Neuronal stem cell (in vitro differentiated cells): ENCODE measurements around the gene TMEM156.

Experiments used
- DNase-seq: peaks from one replicate; pipeline ENCODE4 v3.0.0-alpha.2; 2013; ENCODE audit warnings: low spot score
- H2AFZ ChIP-seq: one replicate; pipeline ENCODE4 v1.6.1; 2013; ENCODE audit warnings: mild to moderate bottlenecking, low read length, inconsistent platforms
- H2AK5ac ChIP-seq: 2 replicates; pipeline ENCODE4 v1.6.1; 2013; ENCODE audit warnings: low read depth, mild to moderate bottlenecking, inconsistent platforms, low read length, moderate library complexity, mixed read lengths
- H2BK120ac ChIP-seq: 2 replicates; pipeline ENCODE4 v1.6.1; 2013; ENCODE audit warnings: low read depth, mild to moderate bottlenecking, inconsistent platforms, low read length, moderate library complexity, mixed read lengths
- H2BK12ac ChIP-seq: one replicate; pipeline ENCODE4 v1.6.1; 2013; ENCODE audit warnings: low read length, inconsistent platforms
- H2BK15ac ChIP-seq: 2 replicates; pipeline ENCODE4 v1.6.1; 2013; ENCODE audit warnings: mild to moderate bottlenecking, low read length, inconsistent platforms, mixed read lengths
- H2BK5ac ChIP-seq: one replicate; pipeline ENCODE4 v1.6.1; 2013; ENCODE audit warnings: inconsistent platforms, mild to moderate bottlenecking, low read length, moderate library complexity
- H3K14ac ChIP-seq: one replicate; pipeline ENCODE4 v1.6.1; 2013; ENCODE audit warnings: low read length, inconsistent platforms
- H3K18ac ChIP-seq: 2 replicates; pipeline ENCODE4 v1.6.1; 2013; ENCODE audit warnings: low read length, inconsistent platforms
- H3K23ac ChIP-seq: 2 replicates; pipeline ENCODE4 v1.6.1; 2013; ENCODE audit warnings: low read depth, mild to moderate bottlenecking, mixed read lengths, low read length, inconsistent platforms; ENCODE audit not compliant: poor library complexity
- H3K27ac ChIP-seq: replicated peaks from 3 replicates; pipeline ENCODE4 v1.5.1; 2013; ENCODE audit warnings: low read length, inconsistent platforms
- H3K27me3 ChIP-seq, 3 experiments: 2 replicates each; pipeline ENCODE4 v1.6.1; 2013; ENCODE audit warnings: low read length in 3 of 3, mild to moderate bottlenecking in 2 of 3, inconsistent platforms in 1 of 3, low read depth in 1 of 3, mixed read lengths in 1 of 3, moderate library complexity in 1 of 3; ENCODE audit not compliant: control insufficient read depth in 3 of 3, insufficient read depth in 3 of 3
- H3K36me3 ChIP-seq, 2 donors: replicated peaks in 1 of 2; 2 replicates each; pipeline ENCODE4 v1.6.1; 2013; ENCODE audit warnings: low read length in 2 of 2; ENCODE audit not compliant: control insufficient read depth in 2 of 2, insufficient read depth in 2 of 2
- H3K4ac ChIP-seq: 2 replicates; pipeline ENCODE4 v1.6.1; 2013; ENCODE audit warnings: inconsistent platforms, mild to moderate bottlenecking, low read length, moderate library complexity
- H3K4me1 ChIP-seq, 2 donors: 1 replicate in 1 of 2; 2 replicates in 1 of 2; pipeline ENCODE4 v1.6.1; 2013; ENCODE audit warnings: low read length in 2 of 2, low read depth in 1 of 2; ENCODE audit not compliant: control insufficient read depth in 2 of 2, insufficient read depth in 1 of 2
- H3K4me2 ChIP-seq: one replicate; pipeline ENCODE4 v1.6.1; 2013; ENCODE audit warnings: mild to moderate bottlenecking, low read length, inconsistent platforms; ENCODE audit not compliant: insufficient read depth, poor library complexity, severe bottlenecking
- H3K4me3 ChIP-seq, 2 donors: 2 replicates each; pipeline ENCODE4 v1.5.1; 2013; ENCODE audit warnings: low read length in 2 of 2, mild to moderate bottlenecking in 2 of 2, inconsistent platforms in 1 of 2, moderate library complexity in 1 of 2
- H3K79me1 ChIP-seq: one replicate; pipeline ENCODE4 v1.6.1; 2013; ENCODE audit warnings: low read depth, mild to moderate bottlenecking, inconsistent platforms, low read length, moderate library complexity
- H3K9ac ChIP-seq: one replicate; pipeline ENCODE4 v1.6.1; 2013; ENCODE audit warnings: mild to moderate bottlenecking, low read depth, low read length, inconsistent platforms; ENCODE audit not compliant: poor library complexity
- H3K9me3 ChIP-seq, 2 donors: replicated peaks in 1 of 2; 2 replicates each; pipeline versions ENCODE3 to v1.6.1; 2013; ENCODE audit warnings: low read length in 2 of 2, mild to moderate bottlenecking in 2 of 2, inconsistent platforms in 1 of 2, low read depth in 1 of 2, mixed read lengths in 1 of 2, moderate library complexity in 1 of 2; ENCODE audit not compliant: control insufficient read depth in 2 of 2, insufficient read depth in 1 of 2
- H4K8ac ChIP-seq: one replicate; pipeline ENCODE4 v1.6.1; 2013; ENCODE audit warnings: low read depth, mild to moderate bottlenecking, inconsistent platforms, low read length, moderate library complexity
- H4K91ac ChIP-seq: one replicate; pipeline ENCODE4 v1.6.1; 2013; ENCODE audit warnings: low read length, low read depth, mild to moderate bottlenecking, inconsistent platforms; ENCODE audit not compliant: poor library complexity
- WGBS, 2 donors: extraction: QIAGEN DNeasy Blood & Tissue Kit; methylation state at CpG; one replicate each; pipeline ENCODE4 v1.1.7; 2013; ENCODE audit warnings: missing lambda C conversion rate in 2 of 2, mixed read lengths in 1 of 2; ENCODE audit not compliant: insufficient read length in 2 of 2, insufficient replicate concordance in 1 of 2; ENCODE audit errors: extremely low coverage in 2 of 2; 5-methylcytosine and 5-hydroxymethylcytosine counted together

Gene TMEM156

GRCh38 chr4:38940476-38940875 lies 91.7 kb downstream of the TMEM156 start:
- Histone ChIP-seq H3K79me1 (no peaks in the 10 kb centered on the region), H2BK5ac (no peak overlapping the region), H3K27ac (no peak overlapping the region), H3K23ac (no peak overlapping the region), H3K9ac (no peak overlapping the region), H2BK120ac (no peak overlapping the region), H3K4ac (no peak overlapping the region), H2BK15ac (no peak overlapping the region), H2BK12ac (no peak overlapping the region), H3K36me3 (no peaks in the 10 kb centered on the region), H3K14ac (no peak overlapping the region), H3K27me3 (no peaks in the 10 kb centered on the region), H2AFZ (no peak overlapping the region), H3K4me3 (no peak overlapping the region), H3K4me2 (no peak overlapping the region), H4K8ac (no peak overlapping the region), H3K9me3 (no peaks in the 10 kb centered on the region), H3K18ac (no peak overlapping the region), H3K4me1 (no peaks in the 10 kb centered on the region), H4K91ac (no peak overlapping the region), H2AK5ac (no peak overlapping the region)
- DNase-seq = no peak
- no CpG with 5 or more reads among the region's 3 CpGs for WGBS, 2 donors

- Histone ChIP-seq H3K4me2 (no peak overlapping the region), H3K4ac (no peak overlapping the region), H3K27ac (no peak overlapping the region), H2AK5ac (no peak overlapping the region), H3K4me3 (no peak overlapping the region), H3K36me3 (no peaks in the 10 kb centered on the region), H3K4me1 (no peaks in the 10 kb centered on the region), H2BK5ac (no peak overlapping the region), H3K27me3 (no peaks in the 10 kb centered on the region), H3K9me3 (no peaks in the 10 kb centered on the region), H2BK15ac (no peak overlapping the region), H2BK12ac (no peak overlapping the region), H3K23ac (no peak overlapping the region), H4K8ac (no peak overlapping the region), H3K14ac (no peak overlapping the region), H2BK120ac (no peak overlapping the region), H2AFZ (no peak overlapping the region), H3K79me1 (no peaks in the 10 kb centered on the region), H4K91ac (no peak overlapping the region), H3K9ac (no peak overlapping the region), H3K18ac (no peak overlapping the region)
- WGBS, 2 donors = no CpG with 5 or more reads among the region's 1 CpG
- no peak for DNase-seq
These were observed 93.0 kb downstream of the TMEM156 start for GRCh38 chr4:38939165-38939564.

GRCh38 chr4:38935391-38936073 lies 96.7 kb downstream of the TMEM156 start:
- DNase-seq = no peak
- no peaks in the 10 kb centered on the region for H3K79me1 ChIP-seq
- no peak overlapping the region for H3K9ac ChIP-seq
- H3K23ac ChIP-seq = no peak overlapping the region
- no peak overlapping the region for H4K91ac ChIP-seq
- H3K18ac ChIP-seq = no peak overlapping the region
- peaks cover 2 to 3% of the 10 kb centered on the region in 2 donors for H3K4me1 ChIP-seq
- no peak overlapping the region for H2BK5ac ChIP-seq
- H3K14ac ChIP-seq = no peak overlapping the region
- no peak overlapping the region for H3K4ac ChIP-seq
- no peak overlapping the region for H3K4me3 ChIP-seq
- H2BK12ac ChIP-seq = no peak overlapping the region
- H2AFZ ChIP-seq = no peak overlapping the region
- WGBS, 2 donors = no CpG with 5 or more reads among the region's 5 CpGs
- no peaks in the 10 kb centered on the region for H3K9me3 ChIP-seq
- H3K36me3 ChIP-seq = no peaks in the 10 kb centered on the region
- no peak overlapping the region for H2AK5ac ChIP-seq
- H3K27me3 ChIP-seq = no peaks in the 10 kb centered on the region
- H2BK15ac ChIP-seq = no peak overlapping the region
- H4K8ac ChIP-seq = no peak overlapping the region
- H2BK120ac ChIP-seq = no peak overlapping the region
- H3K4me2 ChIP-seq = no peak overlapping the region
- H3K27ac ChIP-seq = no peak overlapping the region

GRCh38 chr4:38931125-38931524 lies 101.1 kb downstream of the TMEM156 start:
- Histone ChIP-seq H3K4me3 (no peak overlapping the region), H2AFZ (no peak overlapping the region), H2BK12ac (no peak overlapping the region), H3K23ac (no peak overlapping the region), H3K9ac (no peak overlapping the region), H3K79me1 (no peaks in the 10 kb centered on the region), H2BK120ac (no peak overlapping the region), H3K4ac (no peak overlapping the region), H2BK15ac (no peak overlapping the region), H4K91ac (no peak overlapping the region), H3K4me1 (peaks cover 6 to 11% of the 10 kb centered on the region in 2 donors), H3K27me3 (no peaks in the 10 kb centered on the region), H3K9me3 (no peaks in the 10 kb centered on the region), H3K27ac (no peak overlapping the region), H3K4me2 (no peak overlapping the region), H3K14ac (no peak overlapping the region), H3K18ac (no peak overlapping the region), H2BK5ac (no peak overlapping the region), H4K8ac (no peak overlapping the region), H3K36me3 (no peaks in the 10 kb centered on the region), H2AK5ac (no peak overlapping the region)
- DNase-seq = no peak
- no CpG with 5 or more reads among the region's 5 CpGs for WGBS, 2 donors
